Heart left ventricle (tissue), 13 donors: ENCODE results near the gene ZNF180.

ENCODE experiments used
- POLR2A ChIP-seq, 2 donors: fragments of 450-650 bp; IDR thresholded peaks; one replicate each; pipeline ENCODE4 v1.6.1; 2017; ENCODE audit warnings: antibody characterized with exemption in 2 of 2, mild to moderate bottlenecking in 2 of 2, moderate library complexity in 2 of 2
- TF ChIP-seq, protein P1 (sequence below), 12 donors: fragments of 200-600 bp; sonication (generic) in 4 of 12; IDR thresholded peaks; one replicate each; pipeline versions ENCODE4 v1.5.0 to v1.8.0; 2018 to 2022; ENCODE audit warnings: antibody characterized with exemption in 12 of 12, mild to moderate bottlenecking in 5 of 12
- donor health status: ischemic (EF 13 %, LVEDD 7.1; RV severe dilation, severe dysfunction).
- donor health status: DM: no; HTN: yes; CAD: no.
- donor health status: DM: no; HTN: no; CAD: no.
- donor health status: ischemic (EF 25% LVEDD 6.9; RV normal size, moderate dysfunction).
- donor health status: ischemic (EF 25% LVEDD 5.7; RV mildly dilated, moderate dysfunction).
- donor health status: ischemic (EF 35%, LVEDD 5.7; RV mildly dilated, moderate dysfunction).
- donor health status: nonischemic (EF 11% LVEDD 7.7; RV severe dilation, severe dysfunction).
- donor health status: DM: yes; HTN: yes; CAD: no.
- donor health status: PGD.
- donor health status: ischemic (EF 29% LVEDD 5.4; RV normal size, mild dysfunction).
- donor health status: nonischemic (EF 23%, LVEDD 6.1; RV moderate dilation, normal function).

DNA sequence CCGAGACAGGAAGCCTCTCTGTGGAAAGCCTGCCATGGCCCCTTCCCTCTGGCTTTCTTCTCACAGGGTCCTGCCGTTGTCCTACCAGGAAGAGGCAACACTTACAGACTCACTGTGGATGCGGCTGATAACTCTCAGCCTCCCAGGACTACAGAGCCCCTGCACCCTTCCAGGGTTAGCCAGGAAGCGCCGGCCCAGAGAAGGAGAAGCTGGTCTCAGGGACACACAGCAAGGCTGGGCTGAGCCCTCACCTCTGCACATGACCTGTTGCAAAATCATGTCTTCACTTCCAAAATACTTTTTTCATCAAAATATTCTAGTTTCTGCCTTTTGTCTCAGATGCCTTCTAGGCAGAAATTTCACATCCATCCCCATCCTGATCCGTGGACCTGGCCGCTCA lies 27.2 kb upstream of the ZNF180 start:
- no peak for TF ChIP-seq POLR2A (IDR thresholded peaks at IDR 0.05)
- TF ChIP-seq, protein P1, sequence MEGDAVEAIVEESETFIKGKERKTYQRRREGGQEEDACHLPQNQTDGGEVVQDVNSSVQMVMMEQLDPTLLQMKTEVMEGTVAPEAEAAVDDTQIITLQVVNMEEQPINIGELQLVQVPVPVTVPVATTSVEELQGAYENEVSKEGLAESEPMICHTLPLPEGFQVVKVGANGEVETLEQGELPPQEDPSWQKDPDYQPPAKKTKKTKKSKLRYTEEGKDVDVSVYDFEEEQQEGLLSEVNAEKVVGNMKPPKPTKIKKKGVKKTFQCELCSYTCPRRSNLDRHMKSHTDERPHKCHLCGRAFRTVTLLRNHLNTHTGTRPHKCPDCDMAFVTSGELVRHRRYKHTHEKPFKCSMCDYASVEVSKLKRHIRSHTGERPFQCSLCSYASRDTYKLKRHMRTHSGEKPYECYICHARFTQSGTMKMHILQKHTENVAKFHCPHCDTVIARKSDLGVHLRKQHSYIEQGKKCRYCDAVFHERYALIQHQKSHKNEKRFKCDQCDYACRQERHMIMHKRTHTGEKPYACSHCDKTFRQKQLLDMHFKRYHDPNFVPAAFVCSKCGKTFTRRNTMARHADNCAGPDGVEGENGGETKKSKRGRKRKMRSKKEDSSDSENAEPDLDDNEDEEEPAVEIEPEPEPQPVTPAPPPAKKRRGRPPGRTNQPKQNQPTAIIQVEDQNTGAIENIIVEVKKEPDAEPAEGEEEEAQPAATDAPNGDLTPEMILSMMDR (IDR thresholded peaks at IDR 0.05): no peak
